Stimulated activated naive B cell treated with anti-CD40 and anti-IgM and Interleukin-4, amounts not matched to agents 10 μg/mL and 1 μg/mL and 100 μg/mL, for 72 hours (primary cell): ENCODE results near the gene ALKAL2.

ENCODE experiments used
- ATAC-seq, 2 donors: fragments of 150-1000 bp; cut with Tn5 transposase; replicated peaks; 2 replicates each; pipeline ENCODE4 v1.10.0; 2021; ENCODE audit warnings: moderate library complexity in 1 of 2
- DNase-seq: peaks from one replicate; pipeline ENCODE4 v3.0.0; 2021
- H3K27ac Mint-ChIP-seq: one replicate; pipeline ENCODE4 v1.8.0; 2022; ENCODE audit warnings: mild to moderate bottlenecking, mixed read lengths
- H3K27me3 Mint-ChIP-seq, 2 donors: one replicate each; pipeline ENCODE4 v1.8.0; 2022; ENCODE audit warnings: mixed read lengths in 2 of 2
- H3K36me3 Mint-ChIP-seq, 2 donors: one replicate each; pipeline ENCODE4 v1.8.0; 2022; ENCODE audit warnings: mixed read lengths in 2 of 2, mild to moderate bottlenecking in 1 of 2
- H3K4me1 Mint-ChIP-seq, 2 donors: one replicate each; pipeline ENCODE4 v1.8.0; 2022; ENCODE audit warnings: mixed read lengths in 2 of 2, mild to moderate bottlenecking in 1 of 2
- H3K4me3 Mint-ChIP-seq, 2 donors: one replicate each; pipeline ENCODE4 v1.8.0; 2022; ENCODE audit warnings: mild to moderate bottlenecking in 2 of 2, mixed read lengths in 2 of 2, moderate library complexity in 1 of 2
- H3K9me3 Mint-ChIP-seq, 2 donors: one replicate each; pipeline ENCODE4 v1.8.0; 2022; ENCODE audit warnings: mixed read lengths in 2 of 2, mild to moderate bottlenecking in 1 of 2

ALKAL2 gene

GRCh38 chr2:313991-314390 is 26.1 kb upstream of the ALKAL2 start:
- peaks cover 5 to 6% of the 10 kb centered on the region in 2 donors for H3K9me3 Mint-ChIP-seq
- no peak overlapping the region for H3K4me3 Mint-ChIP-seq

GRCh38 chr2:310994-311393 is 23.1 kb upstream of the ALKAL2 start:
- ATAC-seq: no peak
- Mint-ChIP-seq H3K4me3 (no peak overlapping the region), H3K27ac (no peak overlapping the region), H3K4me1 (peaks cover 0 to 2% of the 10 kb centered on the region in 2 donors), H3K27me3 (peaks cover 2 to 10% of the 10 kb centered on the region in 2 donors), H3K36me3 (no peaks in the 10 kb centered on the region), H3K9me3 (no peaks in the 10 kb centered on the region)
- DNase-seq: no peak

More at GRCh38 chr2:313991-314390, 26.1 kb upstream of the ALKAL2 start:
- Mint-ChIP-seq H3K4me1 (peaks cover 4 to 7% of the 10 kb centered on the region in 2 donors), H3K36me3 (peaks cover 5% of the 10 kb centered on the region in 2 donors), H3K27me3 (peaks cover 10 to 11% of the 10 kb centered on the region in 2 donors), H3K27ac (no peak overlapping the region)
- DNase-seq: no peak
- no peak for ATAC-seq

- H3K4me3 Mint-ChIP-seq: no peak overlapping the region
- H3K9me3 Mint-ChIP-seq: no peaks in the 10 kb centered on the region
- no peak overlapping the region for H3K27ac Mint-ChIP-seq
- DNase-seq (no peak), ATAC-seq (no peak)
- H3K36me3 Mint-ChIP-seq: no peaks in the 10 kb centered on the region
- no peaks in the 10 kb centered on the region for H3K27me3 Mint-ChIP-seq
- H3K4me1 Mint-ChIP-seq: peaks cover 0 to 2% of the 10 kb centered on the region in 2 donors
These were observed 22.1 kb upstream of the ALKAL2 start for GRCh38 chr2:309954-310510.

- H3K4me3 Mint-ChIP-seq: no peak overlapping the region
- no peaks in the 10 kb centered on the region for H3K36me3 Mint-ChIP-seq
- ATAC-seq: no peak
- no peaks in the 10 kb centered on the region for H3K27me3 Mint-ChIP-seq
- peaks cover 0 to 2% of the 10 kb centered on the region in 2 donors for H3K4me1 Mint-ChIP-seq
- no peaks in the 10 kb centered on the region for H3K9me3 Mint-ChIP-seq
- no peak overlapping the region for H3K27ac Mint-ChIP-seq
- DNase-seq: no peak
These were observed 21.5 kb upstream of the ALKAL2 start for GRCh38 chr2:309148-309953.

- ATAC-seq (no peak), DNase-seq (no peak)
- Mint-ChIP-seq H3K27me3 (peaks cover under 1 to 6% of the 10 kb centered on the region in 2 donors), H3K27ac (no peak overlapping the region), H3K4me1 (peaks cover 0 to 2% of the 10 kb centered on the region in 2 donors), H3K36me3 (peaks cover 0 to 8% of the 10 kb centered on the region in 2 donors), H3K9me3 (peaks cover 11 to 13% of the 10 kb centered on the region in 2 donors), H3K4me3 (no peak overlapping the region)
These were observed 17.5 kb upstream of the ALKAL2 start for GRCh38 chr2:305366-305765.

GRCh38 chr2:296354-296753 is 8.5 kb upstream of the ALKAL2 start:
- DNase-seq (no peak), ATAC-seq (no peak)
- peaks cover 3 to 4% of the 10 kb centered on the region in 2 donors for H3K9me3 Mint-ChIP-seq
- no peaks in the 10 kb centered on the region for H3K4me1 Mint-ChIP-seq
- peaks cover 0 to 4% of the 10 kb centered on the region in 2 donors for H3K36me3 Mint-ChIP-seq
- H3K27ac Mint-ChIP-seq: no peak overlapping the region
- no peak overlapping the region for H3K4me3 Mint-ChIP-seq
- peaks cover 22 to 23% of the 10 kb centered on the region in 2 donors for H3K27me3 Mint-ChIP-seq

- no peak overlapping the region for H3K27ac Mint-ChIP-seq
- H3K4me1 Mint-ChIP-seq: peaks cover 0 to 1% of the 10 kb centered on the region in 2 donors
- no peak for DNase-seq
- H3K9me3 Mint-ChIP-seq: no peaks in the 10 kb centered on the region
- H3K36me3 Mint-ChIP-seq: no peaks in the 10 kb centered on the region
- H3K4me3 Mint-ChIP-seq: no peak overlapping the region
- H3K27me3 Mint-ChIP-seq: peaks cover 21% of the 10 kb centered on the region in 2 donors
- ATAC-seq: no peak
These were observed 7.2 kb upstream of the ALKAL2 start for GRCh38 chr2:295090-295489.

GRCh38 chr2:290090-290722 is 2.3 kb upstream of the ALKAL2 start:
- peak overlapping the region; percentile 62 to 77 for H3K4me3 Mint-ChIP-seq
- H3K27me3 Mint-ChIP-seq: peaks cover 28 to 38% of the 10 kb centered on the region in 2 donors
- DNase-seq: no peak
- H3K27ac Mint-ChIP-seq: no peak overlapping the region
- peaks cover 3 to 16% of the 10 kb centered on the region in 2 donors for H3K4me1 Mint-ChIP-seq
- peak; percentile 41 to 66 for ATAC-seq
- H3K36me3 Mint-ChIP-seq: peaks cover 7 to 8% of the 10 kb centered on the region in 2 donors
- H3K9me3 Mint-ChIP-seq: no peaks in the 10 kb centered on the region

GRCh38 chr2:289362-290089 is 1.6 kb upstream of the ALKAL2 start:
- ATAC-seq (peak; percentile 23 to 38), DNase-seq (no peak)
- H3K27ac Mint-ChIP-seq: no peak overlapping the region
- peaks cover 7 to 8% of the 10 kb centered on the region in 2 donors for H3K36me3 Mint-ChIP-seq
- peaks cover 3 to 16% of the 10 kb centered on the region in 2 donors for H3K4me1 Mint-ChIP-seq
- peaks cover 24 to 32% of the 10 kb centered on the region in 2 donors for H3K27me3 Mint-ChIP-seq
- peak overlapping the region; percentile 62 to 77 for H3K4me3 Mint-ChIP-seq
- no peaks in the 10 kb centered on the region for H3K9me3 Mint-ChIP-seq

GRCh38 chr2:288758-289361 is 969 bp upstream of the ALKAL2 start:
- Mint-ChIP-seq H3K27ac (no peak overlapping the region), H3K4me1 (peaks cover 3 to 16% of the 10 kb centered on the region in 2 donors), H3K4me3 (peak overlapping the region in 1 of 2 donors; percentile 77), H3K36me3 (peaks cover 7 to 8% of the 10 kb centered on the region in 2 donors), H3K27me3 (peaks cover 20 to 28% of the 10 kb centered on the region in 2 donors), H3K9me3 (no peaks in the 10 kb centered on the region)
- DNase-seq (no peak), ATAC-seq (no peak)

- peaks cover 8 to 12% of the 10 kb centered on the region in 2 donors for H3K36me3 Mint-ChIP-seq
- peak; percentile 72 to 74 for ATAC-seq
- no peak for DNase-seq
- no peaks in the 10 kb centered on the region for H3K9me3 Mint-ChIP-seq
- peaks cover 3 to 16% of the 10 kb centered on the region in 2 donors for H3K4me1 Mint-ChIP-seq
- H3K4me3 Mint-ChIP-seq: peak overlapping the region in 1 of 2 donors; percentile 54
- H3K27me3 Mint-ChIP-seq: peaks cover 20 to 28% of the 10 kb centered on the region in 2 donors
- no peak overlapping the region for H3K27ac Mint-ChIP-seq
These were observed 413 bp downstream of the ALKAL2 start for GRCh38 chr2:287471-287885.

- DNase-seq: no peak
- Mint-ChIP-seq H3K9me3 (no peaks in the 10 kb centered on the region), H3K36me3 (peaks cover 14% of the 10 kb centered on the region in 2 donors), H3K27me3 (peaks cover 20 to 28% of the 10 kb centered on the region in 2 donors), H3K4me1 (peaks cover 3 to 16% of the 10 kb centered on the region in 2 donors), H3K4me3 (peak overlapping the region; percentile 46 to 65), H3K27ac (no peak overlapping the region)
- ATAC-seq: no peak
These were observed 1.0 kb downstream of the ALKAL2 start for GRCh38 chr2:286774-287392.

- no peak for DNase-seq
- no peak for ATAC-seq
- peaks cover 3 to 16% of the 10 kb centered on the region in 2 donors for H3K4me1 Mint-ChIP-seq
- H3K27me3 Mint-ChIP-seq: peaks cover 20 to 28% of the 10 kb centered on the region in 2 donors
- H3K4me3 Mint-ChIP-seq: no peak overlapping the region
- no peak overlapping the region for H3K27ac Mint-ChIP-seq
- H3K36me3 Mint-ChIP-seq: peaks cover 20 to 21% of the 10 kb centered on the region in 2 donors
- H3K9me3 Mint-ChIP-seq: no peaks in the 10 kb centered on the region
These were observed 1.9 kb downstream of the ALKAL2 start for GRCh38 chr2:286035-286434.
